Middle frontal gyrus (tissue), 1 donor: ENCODE results near the gene P4HTM.
A peak's percentile ranks its signal among the peaks of the same experiment; 100 is the strongest.

Experiments
- DNase-seq: peaks from one replicate; pipeline ENCODE4 v3.0.0-alpha.2; 2015; ENCODE audit warnings: low spot score; ENCODE audit errors: extremely low spot score

The P4HTM gene

GRCh38 chr3:49023775-49024174 lies 33.7 kb downstream of the P4HTM start:
- no peak for DNase-seq

DNA sequence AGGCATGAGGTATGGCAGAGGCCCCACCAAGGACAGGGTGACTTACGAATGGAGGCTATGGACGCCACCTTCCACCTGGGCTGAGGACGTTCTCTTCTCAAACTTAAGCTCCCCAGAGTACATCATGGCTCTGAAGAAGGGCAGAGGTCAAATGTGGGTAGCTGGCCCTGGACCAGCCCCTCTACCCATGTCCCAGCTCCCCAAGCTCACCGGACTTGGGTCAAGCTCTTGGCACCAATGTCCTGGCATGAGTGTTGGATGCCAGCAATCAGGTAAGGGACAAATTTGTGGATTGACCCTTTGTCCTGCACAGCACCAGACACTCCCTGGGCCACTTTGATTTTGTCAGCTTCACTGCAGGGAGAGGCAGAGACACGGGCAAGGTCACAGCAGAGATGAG lies 34.4 kb downstream of the P4HTM start:
- DNase-seq, result no peak

- DNase-seq, result no peak
These were observed 35.2 kb downstream of the P4HTM start for GRCh38 chr3:49025005-49025792.

DNA sequence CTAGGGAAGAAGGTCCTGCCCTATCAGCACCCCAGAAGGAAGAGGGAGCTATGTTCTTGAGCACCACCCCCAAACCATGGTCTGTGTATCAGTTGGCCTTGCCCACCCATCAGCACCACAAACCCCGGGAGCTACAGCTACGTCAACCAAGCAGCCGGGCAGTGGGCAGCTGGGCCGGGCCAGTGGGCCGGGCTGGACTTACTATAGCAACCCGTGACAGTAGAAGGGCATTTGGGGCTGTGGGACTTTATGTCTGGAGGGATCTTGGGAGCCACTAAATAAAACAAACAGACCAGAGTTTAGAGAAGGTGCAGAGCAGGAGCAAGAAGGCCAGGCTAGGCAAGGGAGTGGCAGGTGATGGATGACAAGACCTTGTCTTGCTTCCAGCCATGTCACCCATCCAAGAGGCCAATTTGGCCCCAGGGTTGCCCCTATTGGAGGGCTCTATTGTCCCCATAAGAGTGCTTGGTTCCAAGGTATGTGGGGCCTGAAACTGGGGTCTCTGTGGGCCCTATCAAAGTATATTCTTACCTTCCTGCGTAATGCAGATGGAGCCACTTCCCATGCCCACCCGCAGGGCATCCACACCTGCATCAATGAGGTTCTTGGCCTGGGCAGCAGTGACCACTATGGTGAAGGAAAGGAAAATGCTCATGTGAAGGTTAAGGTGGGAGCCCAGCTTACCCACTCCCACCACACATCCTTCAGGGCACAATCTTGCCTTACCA lies 35.9 kb downstream of the P4HTM start:
- no peak for DNase-seq

DNA sequence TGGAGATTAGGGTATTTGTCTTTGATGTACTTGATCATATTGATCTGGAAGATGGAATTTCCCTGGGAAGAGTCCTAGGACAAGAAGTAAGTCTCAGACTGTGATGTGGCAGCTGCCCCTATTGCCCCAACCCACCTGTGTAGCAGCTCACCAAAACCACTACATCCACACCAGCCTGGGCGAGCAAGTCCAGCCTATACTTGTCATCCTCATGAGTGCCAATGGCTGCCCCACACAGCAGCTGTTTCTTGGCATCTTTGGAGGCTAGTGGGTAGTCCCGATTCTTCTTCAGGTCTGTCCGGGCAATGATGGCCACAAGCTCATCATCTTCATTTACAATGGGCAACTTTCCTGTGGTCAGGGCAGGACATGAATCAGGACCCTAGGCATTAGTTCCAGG lies 36.5 kb downstream of the P4HTM start:
- no peak for DNase-seq

DNA sequence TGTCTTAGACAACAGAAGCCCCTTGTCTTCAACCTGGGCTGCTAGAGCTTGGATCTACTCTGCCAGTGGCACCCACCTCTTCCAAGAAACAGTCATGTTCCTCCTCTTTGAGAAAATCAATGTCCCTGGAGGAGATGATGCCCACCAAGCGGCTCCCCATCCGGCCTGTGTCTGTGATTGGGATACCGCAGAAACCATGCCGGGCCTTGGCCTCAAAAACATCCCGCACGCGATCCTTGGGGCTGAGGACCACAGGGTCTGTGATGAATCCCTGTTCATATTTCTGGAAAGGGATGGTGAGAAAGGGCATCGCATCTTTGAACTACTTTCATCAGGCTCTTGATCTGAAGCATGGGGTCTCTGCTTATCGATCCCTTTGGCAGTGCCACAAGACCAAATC lies 37.6 kb downstream of the P4HTM start:
- no peak for DNase-seq

DNA sequence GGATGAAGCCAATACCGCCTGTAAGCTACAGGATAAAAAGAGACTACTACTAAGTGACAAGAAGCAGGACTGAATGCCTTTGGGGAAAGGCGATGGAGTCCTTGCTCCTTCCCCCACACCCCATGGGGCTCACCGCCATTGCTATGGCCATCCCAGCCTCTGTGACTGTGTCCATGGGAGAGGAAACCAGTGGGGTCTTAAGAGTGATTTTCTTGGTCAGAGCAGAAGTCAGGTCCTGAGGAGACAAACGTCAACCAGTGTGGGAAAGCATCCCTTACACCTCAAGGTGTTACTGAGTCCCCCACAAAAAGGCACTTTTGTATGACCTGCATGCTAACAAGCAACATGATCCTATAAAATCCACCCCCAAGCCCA lies 38.2 kb downstream of the P4HTM start:
- DNase-seq, result no peak

DNA sequence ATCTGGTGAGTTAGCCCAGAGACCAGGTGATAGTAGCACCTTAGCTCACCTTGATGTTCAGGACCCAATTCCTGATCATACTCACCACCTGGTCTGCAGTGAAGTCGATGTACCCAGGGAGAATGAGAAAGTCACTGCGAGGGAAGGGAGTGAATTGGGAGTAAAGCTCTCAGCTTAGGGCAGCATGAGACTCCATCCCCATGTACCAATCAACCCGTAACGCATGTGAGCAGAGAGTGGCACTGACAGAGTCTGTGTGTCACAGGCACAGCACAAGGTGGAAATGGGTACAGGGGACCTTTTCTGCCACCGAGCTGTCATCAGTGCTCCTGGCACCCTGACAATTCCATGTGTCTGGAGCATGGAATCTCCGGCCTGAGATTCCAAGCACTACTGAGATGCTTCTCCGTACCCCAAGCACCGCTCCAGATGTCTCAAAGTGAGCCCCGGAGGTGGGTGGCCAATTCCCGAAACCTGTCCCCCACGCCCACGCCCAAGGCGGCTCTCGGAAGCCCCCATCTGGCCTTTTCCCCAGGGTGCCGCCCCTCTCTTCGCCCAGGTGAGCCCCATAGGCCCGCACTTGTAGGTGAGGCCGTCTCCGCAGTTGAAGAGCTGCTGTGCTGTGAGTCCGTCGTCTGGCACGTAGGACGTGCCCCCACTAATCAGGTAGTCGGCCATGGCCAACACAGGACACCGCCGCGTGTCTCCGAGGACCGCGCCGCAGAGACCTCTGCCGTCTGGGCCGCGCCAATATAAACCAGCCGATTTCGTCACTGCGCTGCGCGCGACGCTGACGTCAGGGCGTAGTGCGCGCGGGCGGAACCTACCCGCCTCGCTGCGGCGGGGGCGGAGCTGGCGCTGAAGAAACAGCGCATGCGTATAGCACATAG lies 38.9 kb downstream of the P4HTM start, which contains the start of gene IMPDH2:
TSS of gene IMPDH2 (minus strand) at position 726 of the 890 bp plus-strand sequence. CDS start at position 678, 48 bp downstream.
- peak; percentile 96 for DNase-seq

DNA sequence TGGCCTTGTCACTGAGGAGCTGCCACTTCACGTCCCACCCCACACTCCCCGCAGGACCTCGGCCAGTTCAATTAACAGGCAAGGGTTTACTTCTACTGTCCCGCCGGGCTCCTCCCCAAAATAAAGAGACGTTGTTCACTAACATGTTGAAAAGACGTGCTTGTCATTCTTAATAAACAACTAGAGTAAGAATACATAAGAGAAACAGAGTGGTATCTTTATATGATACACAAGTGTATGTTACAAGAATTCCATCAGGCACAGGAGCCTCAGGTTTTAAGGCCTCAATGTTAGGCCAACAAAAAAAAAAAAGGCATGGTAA lies 39.5 kb downstream of the P4HTM start:
- no peak for DNase-seq

DNA sequence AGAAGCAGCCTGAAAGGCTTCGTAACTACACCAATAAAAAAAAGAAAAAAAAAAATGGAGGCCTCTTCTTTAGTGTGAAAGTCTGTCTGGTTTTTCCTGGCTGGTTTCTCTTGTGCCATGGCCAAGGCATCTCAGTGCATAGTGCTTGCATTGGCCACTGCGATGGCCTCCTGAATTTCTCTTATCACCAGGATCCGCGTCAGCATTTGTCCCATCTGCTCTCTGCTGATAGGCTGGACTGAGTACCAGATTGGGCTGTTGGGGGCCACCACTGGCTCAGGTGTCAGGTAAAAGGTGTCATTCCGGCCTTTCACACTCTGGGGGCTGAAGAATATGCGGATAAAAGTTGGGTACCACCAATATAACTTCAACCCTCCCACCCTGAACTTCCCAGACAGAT lies 40.3 kb downstream of the P4HTM start:
- no peak for DNase-seq

GRCh38 chr3:49032646-49033304 lies 42.7 kb downstream of the P4HTM start:
- no peak for DNase-seq

DNA sequence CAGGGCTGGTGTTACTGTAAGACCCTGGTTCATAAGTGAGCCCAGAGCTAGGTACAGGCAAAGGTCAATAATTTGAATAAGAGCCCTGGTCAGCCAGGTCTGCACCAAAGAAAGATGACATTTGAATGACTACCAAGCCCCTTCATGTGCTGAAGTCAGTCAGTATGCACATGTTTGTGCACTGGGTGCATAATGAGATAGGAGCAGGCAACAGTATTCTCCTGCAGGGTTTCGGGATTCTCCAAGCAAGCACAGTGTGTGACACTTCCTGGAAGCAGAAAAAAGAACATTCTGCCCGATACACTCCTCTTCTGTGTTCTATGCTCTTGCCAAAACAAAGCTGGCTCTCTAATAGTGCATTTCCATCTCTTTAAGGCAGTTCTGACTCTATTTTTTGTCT lies 44.6 kb downstream of the P4HTM start:
- no peak for DNase-seq

GRCh38 chr3:49035281-49035680 lies 45.2 kb downstream of the P4HTM start:
- DNase-seq, result no peak

DNA sequence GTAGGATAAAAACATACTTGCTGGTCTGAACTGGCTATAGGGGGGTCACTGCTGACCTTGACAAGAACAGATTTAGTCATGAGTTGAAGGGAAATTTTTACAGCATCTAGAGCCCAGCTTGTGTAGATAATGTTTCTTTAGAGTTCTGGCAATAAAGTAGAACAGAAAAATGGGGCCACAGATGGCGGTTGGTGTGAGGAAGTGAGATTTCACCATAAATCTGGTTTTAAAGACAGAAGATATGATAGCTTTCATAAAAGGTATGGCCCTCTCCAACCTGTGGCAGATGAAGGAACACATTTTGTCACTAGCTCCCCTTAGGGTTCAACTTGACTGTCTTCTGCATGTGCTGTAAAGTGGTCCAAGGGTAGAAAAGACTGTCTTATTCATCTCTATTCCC lies 63.5 kb downstream of the P4HTM start:
- no peak for DNase-seq

DNA sequence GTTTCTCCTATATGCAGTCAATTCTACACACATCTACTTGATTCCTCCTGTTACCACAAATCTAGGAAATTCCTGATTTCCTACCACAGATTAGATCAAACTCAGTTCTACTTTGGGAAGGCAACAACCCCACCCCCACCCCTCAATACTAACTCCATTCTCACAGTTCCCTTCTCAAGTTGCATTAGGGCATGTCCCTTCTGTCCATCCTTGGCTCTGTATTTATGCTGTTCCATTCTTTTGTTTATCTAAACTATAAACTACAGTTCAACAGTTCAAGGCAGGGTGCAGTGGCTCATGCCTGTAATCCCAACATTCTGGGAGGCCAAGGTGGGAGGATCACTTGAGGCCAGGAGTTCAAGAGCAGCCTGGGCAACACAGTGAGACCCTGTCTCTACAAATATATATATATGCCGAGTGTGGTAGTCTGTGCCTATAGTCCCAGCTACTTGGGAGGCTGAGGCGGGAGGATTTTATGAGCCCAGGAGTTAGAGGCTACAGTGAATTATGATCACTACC lies 64.4 kb downstream of the P4HTM start:
- DNase-seq, result no peak
